HL-60 (cell line): ENCODE data around the gene TCAP.

Source experiments
- GABPA ChIP-seq: IDR thresholded peaks from 2 replicates; pipeline ENCODE4 v1.6.1; 2012; ENCODE audit warnings: low read depth
- POLR2AphosphoS5 ChIP-seq: IDR thresholded peaks from 2 replicates; pipeline ENCODE4 v1.6.1; 2012; ENCODE audit warnings: low read depth
- SPI1 ChIP-seq: IDR thresholded peaks from 2 replicates; pipeline ENCODE4 v1.6.1; 2012; ENCODE audit warnings: low read depth, mild to moderate bottlenecking, borderline replicate concordance
- TF ChIP-seq, protein P1 (sequence below): IDR thresholded peaks from one replicate; pipeline ENCODE4 v1.5.1; 2011; ENCODE audit warnings: low read length, control low read depth, inconsistent platforms; ENCODE audit not compliant: insufficient read depth

DNA sequence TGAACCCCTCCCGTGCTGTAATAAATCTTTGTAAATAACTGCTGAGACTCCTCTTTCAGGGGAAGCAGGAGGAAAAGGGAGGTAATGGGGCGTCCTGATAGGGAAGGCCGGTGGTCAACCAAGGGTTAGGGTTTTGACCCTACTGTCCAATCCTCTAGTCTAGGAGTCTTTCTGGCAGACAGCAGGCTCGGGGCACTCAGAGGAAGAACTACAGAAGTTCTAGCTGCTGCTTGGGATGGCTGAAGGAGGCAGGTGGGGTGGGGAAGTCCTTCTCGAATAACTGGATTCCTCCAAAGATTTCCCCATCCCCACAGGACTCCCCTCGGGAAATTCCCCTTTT, 28.6 kb upstream of the TCAP start:
- TF ChIP-seq, protein P1, sequence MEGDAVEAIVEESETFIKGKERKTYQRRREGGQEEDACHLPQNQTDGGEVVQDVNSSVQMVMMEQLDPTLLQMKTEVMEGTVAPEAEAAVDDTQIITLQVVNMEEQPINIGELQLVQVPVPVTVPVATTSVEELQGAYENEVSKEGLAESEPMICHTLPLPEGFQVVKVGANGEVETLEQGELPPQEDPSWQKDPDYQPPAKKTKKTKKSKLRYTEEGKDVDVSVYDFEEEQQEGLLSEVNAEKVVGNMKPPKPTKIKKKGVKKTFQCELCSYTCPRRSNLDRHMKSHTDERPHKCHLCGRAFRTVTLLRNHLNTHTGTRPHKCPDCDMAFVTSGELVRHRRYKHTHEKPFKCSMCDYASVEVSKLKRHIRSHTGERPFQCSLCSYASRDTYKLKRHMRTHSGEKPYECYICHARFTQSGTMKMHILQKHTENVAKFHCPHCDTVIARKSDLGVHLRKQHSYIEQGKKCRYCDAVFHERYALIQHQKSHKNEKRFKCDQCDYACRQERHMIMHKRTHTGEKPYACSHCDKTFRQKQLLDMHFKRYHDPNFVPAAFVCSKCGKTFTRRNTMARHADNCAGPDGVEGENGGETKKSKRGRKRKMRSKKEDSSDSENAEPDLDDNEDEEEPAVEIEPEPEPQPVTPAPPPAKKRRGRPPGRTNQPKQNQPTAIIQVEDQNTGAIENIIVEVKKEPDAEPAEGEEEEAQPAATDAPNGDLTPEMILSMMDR = no peak
- TF ChIP-seq POLR2AphosphoS5 (no peak), SPI1 (no peak), GABPA (no peak)
